ENCODE data around the gene SORCS2. TPM values are rescaled to one million over a fixed set of nuclear protein-coding genes. Genes with fewer than 3 reads are reported as not detected.

Gene SORCS2
- total RNA-seq, 1 donor: 0.27 TPM

GRCh38 chr4:7763788-7764187 lies 571.5 kb downstream of the SORCS2 start:
- H3K4me3 ChIP-seq (ENCODE audit: low read depth, low read length): no peak overlapping the region
- DNase-seq (ENCODE audit: low read depth): no peak
- no peak for TF ChIP-seq CTCF (IDR thresholded peaks at IDR 0.05; ENCODE audit: insufficient read depth, low read length)

GRCh38 chr4:7764466-7764865 lies 572.1 kb downstream of the SORCS2 start:
- H3K4me3 ChIP-seq (ENCODE audit: low read depth, low read length): no peak overlapping the region
- no peak for DNase-seq (ENCODE audit: low read depth)
- TF ChIP-seq CTCF (IDR thresholded peaks at IDR 0.05; ENCODE audit: insufficient read depth, low read length): no peak

GRCh38 chr4:7765666-7766065 lies 573.3 kb downstream of the SORCS2 start:
- TF ChIP-seq CTCF (IDR thresholded peaks at IDR 0.05; ENCODE audit: insufficient read depth, low read length): no peak
- no peak for DNase-seq (ENCODE audit: low read depth)
- no peak overlapping the region for H3K4me3 ChIP-seq (ENCODE audit: low read depth, low read length)

- DNase-seq (ENCODE audit: low read depth): no peak
Observed at GRCh38 chr4:7766086-7766485, 573.7 kb downstream of the SORCS2 start.

GRCh38 chr4:7766661-7767345 lies 574.5 kb downstream of the SORCS2 start:
- no peak overlapping the region for H3K4me3 ChIP-seq (ENCODE audit: low read depth, low read length)
- TF ChIP-seq CTCF (IDR thresholded peaks at IDR 0.05; ENCODE audit: insufficient read depth, low read length): no peak
- no peak for DNase-seq (ENCODE audit: low read depth)

More at GRCh38 chr4:7766086-7766485, 573.7 kb downstream of the SORCS2 start:
- H3K4me3 ChIP-seq (ENCODE audit: low read depth, low read length): no peak overlapping the region
- TF ChIP-seq CTCF (IDR thresholded peaks at IDR 0.05; ENCODE audit: insufficient read depth, low read length): no peak

GRCh38 chr4:7767526-7767925 lies 575.2 kb downstream of the SORCS2 start:
- DNase-seq (ENCODE audit: low read depth): no peak
- TF ChIP-seq CTCF (IDR thresholded peaks at IDR 0.05; ENCODE audit: insufficient read depth, low read length): no peak
- H3K4me3 ChIP-seq (ENCODE audit: low read depth, low read length): no peak overlapping the region

GRCh38 chr4:7767966-7768365 lies 575.6 kb downstream of the SORCS2 start:
- H3K4me3 ChIP-seq (ENCODE audit: low read depth, low read length): no peak overlapping the region
- no peak for DNase-seq (ENCODE audit: low read depth)
- no peak for TF ChIP-seq CTCF (IDR thresholded peaks at IDR 0.05; ENCODE audit: insufficient read depth, low read length)
